GM18870 (cell line): ENCODE measurements around the gene EXOC3L1.

Experiments used
- ATAC-seq: cut with Tn5 transposase; IDR thresholded peaks from one replicate; pipeline ENCODE4 v1.9.1; 2021; ENCODE audit warnings: moderate library complexity; ENCODE audit not compliant: unreplicated experiment

The EXOC3L1 gene

DNA sequence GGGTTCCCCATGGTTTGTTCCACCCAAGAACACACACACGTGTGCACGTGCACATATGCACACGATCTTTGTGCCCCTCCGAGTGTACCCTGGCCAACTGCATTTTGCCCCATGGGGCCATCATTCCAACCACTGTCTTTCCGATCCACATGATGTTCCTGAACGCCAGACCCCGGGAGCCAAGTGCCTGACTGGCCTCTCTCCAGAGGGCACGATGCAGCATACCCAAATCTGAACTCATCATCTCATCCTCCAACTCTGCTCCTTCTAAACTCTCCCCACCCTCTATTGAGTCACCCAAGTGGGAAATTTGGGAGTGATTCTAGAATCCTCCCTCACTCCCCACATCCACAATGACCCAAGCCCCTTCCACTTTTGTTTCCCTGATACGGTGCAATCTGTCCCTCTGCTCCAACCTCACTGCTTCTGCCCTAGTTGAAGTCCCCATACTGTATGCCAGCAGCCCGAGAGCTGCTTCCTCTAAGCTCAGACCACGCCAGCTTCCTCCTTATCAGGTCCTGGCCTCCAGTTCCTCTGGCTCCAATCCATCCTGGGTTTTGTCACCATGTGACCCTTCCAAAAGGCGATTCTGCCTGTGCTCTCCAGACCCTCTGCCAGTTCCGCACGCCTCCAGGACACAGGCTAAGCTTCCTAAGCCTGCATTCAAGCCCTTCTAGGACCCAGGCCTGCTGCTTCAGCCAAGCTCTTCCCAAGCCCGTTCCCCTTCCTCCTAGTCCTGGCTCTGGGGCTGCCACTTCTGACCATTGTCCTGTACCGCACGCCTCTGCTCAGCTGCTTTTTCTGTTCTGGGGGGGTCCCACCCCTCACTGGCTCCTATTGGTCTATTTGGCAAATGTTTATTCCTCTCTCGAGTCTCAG, 26.9 kb upstream of the EXOC3L1 start:
- ATAC-seq: no peak

DNA sequence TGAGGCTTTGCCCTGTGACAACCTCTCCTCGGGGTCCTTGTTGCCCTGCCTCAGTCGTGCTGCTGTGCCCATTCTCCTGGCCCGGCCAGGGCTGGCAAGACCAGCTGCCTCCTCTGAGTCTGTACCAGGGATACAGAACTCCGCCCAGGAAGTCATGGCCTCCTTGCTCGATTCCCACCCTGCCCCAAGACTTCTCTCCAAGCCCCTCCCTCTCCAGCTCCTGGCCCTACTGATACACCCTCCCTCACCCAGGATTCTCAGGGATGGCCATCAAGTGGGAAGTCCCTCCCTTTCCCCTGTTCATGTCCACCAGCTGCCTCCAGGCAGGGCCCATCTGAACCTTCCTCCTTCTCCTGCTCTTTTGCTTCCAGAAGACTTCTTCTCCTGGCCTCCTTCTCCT, 25.8 kb upstream of the EXOC3L1 start:
- ATAC-seq: no peak

GRCh38 chr16:67213197-67214019, 23.5 kb upstream of the EXOC3L1 start:
- no peak for ATAC-seq

- no peak for ATAC-seq
Observed at GRCh38 chr16:67212766-67213165, 22.8 kb upstream of the EXOC3L1 start.

GRCh38 chr16:67211674-67212073, 21.7 kb upstream of the EXOC3L1 start:
- ATAC-seq: no peak

DNA sequence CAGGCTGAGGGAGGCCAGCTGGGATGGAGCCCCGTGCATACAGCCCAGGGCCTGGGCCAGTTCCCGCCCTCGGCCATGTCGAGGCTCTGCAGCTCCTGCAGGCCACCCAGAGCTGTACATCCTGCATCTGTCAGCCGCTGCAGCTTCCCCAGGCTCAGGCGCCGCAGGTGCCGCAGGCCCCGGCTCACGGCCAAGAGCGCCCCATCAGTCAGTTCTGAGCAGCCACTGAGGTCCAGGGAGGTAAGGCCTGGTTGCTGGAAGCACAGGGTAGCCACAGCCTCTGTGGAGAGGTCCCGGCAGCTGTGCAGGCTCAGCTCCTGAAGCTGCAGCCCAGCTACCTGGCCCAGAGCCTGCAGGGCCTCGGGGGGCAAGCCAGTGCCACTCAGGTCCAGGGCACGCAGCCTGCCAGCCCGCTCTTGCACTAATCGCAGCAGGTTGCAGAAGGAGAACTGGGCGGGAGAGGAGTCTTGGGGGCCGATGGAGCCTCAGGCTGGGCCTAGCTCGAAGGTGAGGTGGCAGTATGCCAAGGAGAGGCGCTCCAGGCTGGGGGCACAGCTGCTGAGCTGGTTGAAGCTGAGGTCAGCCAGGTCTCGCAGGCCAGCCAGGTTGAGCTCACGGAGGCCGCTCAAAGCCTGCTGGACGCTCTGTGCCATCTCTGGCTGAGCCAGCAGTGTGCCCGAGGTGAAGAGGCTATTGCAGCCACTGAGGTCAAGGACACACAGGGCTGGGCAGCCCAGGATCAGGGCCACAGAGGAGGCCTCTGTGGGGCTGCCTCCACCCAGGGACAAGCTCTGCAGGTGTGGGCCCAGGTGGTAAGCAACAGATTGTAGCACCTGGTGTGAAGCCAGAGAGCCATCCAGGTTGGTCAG, 20.4 kb upstream of the EXOC3L1 start:
- no peak for ATAC-seq

GRCh38 chr16:67209565-67209964, 19.6 kb upstream of the EXOC3L1 start:
- ATAC-seq: no peak

GRCh38 chr16:67208154-67208896, 18.4 kb upstream of the EXOC3L1 start:
- no peak for ATAC-seq

DNA sequence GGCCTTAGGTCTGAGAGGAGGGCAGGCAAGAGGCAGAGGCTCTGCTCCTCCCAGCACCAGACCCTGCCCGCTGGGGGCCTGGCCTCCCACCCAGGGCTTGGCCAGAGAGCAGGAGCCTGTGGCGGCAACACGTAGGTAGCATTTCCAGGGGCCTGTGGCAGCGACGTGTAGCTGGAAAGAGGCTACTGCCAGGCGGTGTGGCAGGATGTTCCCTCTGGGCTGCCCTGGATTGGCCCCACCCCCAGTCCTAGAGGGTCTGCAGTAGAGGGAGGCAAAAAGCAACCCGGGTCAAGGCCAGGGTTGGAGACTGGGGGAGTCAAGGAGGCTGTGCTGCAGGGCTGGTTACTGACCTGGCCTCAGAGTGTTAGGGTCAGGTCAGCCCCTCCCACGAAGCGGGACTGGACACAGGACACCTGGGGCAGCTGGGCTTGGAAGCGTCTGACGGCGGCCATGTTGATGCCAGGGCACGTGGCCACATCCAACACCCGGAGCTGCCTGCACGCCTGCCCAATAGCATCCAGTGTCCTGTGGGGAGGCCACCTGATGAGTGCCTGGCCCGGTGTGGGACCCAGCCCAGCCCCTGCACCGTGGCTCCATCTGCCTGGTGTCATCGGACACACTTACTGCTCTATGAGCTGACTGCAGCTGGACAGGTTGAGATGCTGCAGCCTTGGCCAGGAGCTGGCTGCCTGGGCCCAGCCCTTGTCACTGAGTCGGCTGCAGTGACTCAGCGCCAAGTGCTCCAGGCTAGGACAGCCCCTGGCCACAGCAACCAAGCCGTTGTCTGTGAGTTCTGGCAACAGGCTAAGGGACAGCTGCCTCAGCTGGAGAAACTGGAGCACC, 17.5 kb upstream of the EXOC3L1 start:
- no peak for ATAC-seq

DNA sequence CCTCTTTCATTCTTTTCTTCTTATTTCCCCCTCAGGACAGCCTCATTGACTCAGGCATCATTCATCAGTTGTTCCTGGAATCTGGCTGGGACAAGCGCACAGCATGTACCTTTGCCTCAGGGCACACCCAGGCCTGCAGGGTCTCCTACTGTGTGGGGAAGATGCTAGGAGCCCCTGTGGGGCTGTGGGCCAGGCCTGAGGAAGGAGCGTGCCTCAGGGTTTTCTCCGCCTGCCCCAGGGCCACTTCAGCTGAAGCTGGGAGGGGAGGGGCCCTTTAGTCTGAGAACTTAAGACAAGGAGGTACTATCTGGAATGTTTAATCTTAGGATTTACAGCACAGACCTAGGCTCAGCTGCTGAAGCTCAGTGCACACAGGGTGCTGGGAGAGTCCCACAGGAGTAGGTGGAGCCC, 16.9 kb upstream of the EXOC3L1 start:
- ATAC-seq: no peak

- no peak for ATAC-seq
Observed at GRCh38 chr16:67206129-67206837, 16.3 kb upstream of the EXOC3L1 start.

DNA sequence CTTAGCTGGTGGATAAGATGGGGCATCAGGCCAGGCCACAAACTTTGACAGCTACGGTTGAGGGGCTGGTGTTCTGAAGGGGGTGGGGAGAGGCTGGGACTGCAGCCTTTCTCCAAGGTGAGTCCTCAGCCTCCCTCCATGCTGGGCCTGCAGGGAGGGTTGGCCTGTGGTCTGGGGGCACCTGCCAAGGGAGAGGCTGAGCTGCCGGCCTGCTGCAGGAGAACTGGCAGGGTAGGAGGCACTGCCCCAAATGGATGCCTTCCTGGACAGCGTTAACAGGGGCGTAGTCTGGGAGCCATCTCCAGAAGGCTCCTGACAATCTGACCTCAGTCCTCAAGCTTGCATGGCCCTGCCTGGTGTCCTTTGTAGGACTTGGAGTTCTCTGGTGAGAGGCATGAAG, 14.1 kb upstream of the EXOC3L1 start:
- no peak for ATAC-seq

DNA sequence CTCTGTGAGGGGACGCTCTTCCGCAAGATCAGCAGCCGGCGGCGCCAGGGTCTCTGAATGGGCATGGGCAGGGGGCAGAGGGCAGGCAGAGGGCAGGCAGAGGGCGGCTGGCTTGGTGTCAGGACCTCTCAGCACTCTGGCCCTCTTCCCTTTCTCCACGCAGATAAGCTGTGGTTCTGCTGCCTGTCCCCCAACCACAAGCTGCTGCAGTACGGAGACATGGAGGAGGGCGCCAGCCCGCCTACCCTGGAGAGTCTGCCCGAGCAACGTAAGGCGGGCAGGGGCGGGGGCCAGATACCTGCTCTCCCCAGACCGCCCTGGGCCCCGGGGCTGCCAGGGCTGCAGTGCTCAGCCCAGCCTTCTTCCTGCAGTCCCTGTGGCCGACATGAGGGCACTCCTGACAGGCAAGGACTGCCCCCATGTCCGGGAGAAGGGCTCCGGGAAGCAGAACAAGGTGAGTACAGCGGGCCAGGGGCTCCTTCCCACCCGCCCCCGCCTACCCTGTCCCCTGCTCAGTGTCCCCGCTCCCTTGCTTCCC, 13.1 kb upstream of the EXOC3L1 start:
- ATAC-seq: no peak

DNA sequence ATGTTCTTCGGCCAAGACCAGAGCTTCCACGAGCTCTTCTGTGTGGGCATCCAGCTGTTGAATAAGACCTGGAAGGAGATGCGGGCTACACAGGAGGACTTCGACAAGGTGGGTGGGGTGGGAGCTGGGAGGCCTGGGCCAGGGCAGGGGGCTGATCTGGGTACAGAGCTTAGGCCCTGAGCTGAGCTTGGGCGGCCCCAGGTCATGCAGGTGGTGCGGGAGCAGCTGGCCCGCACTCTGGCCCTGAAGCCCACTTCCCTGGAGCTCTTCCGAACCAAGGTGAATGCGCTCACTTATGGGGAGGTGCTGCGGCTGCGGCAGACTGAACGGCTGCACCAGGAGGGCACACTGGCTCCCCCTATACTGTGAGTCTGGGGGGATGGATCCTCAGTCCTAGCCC, 12.5 kb upstream of the EXOC3L1 start:
- no peak for ATAC-seq

DNA sequence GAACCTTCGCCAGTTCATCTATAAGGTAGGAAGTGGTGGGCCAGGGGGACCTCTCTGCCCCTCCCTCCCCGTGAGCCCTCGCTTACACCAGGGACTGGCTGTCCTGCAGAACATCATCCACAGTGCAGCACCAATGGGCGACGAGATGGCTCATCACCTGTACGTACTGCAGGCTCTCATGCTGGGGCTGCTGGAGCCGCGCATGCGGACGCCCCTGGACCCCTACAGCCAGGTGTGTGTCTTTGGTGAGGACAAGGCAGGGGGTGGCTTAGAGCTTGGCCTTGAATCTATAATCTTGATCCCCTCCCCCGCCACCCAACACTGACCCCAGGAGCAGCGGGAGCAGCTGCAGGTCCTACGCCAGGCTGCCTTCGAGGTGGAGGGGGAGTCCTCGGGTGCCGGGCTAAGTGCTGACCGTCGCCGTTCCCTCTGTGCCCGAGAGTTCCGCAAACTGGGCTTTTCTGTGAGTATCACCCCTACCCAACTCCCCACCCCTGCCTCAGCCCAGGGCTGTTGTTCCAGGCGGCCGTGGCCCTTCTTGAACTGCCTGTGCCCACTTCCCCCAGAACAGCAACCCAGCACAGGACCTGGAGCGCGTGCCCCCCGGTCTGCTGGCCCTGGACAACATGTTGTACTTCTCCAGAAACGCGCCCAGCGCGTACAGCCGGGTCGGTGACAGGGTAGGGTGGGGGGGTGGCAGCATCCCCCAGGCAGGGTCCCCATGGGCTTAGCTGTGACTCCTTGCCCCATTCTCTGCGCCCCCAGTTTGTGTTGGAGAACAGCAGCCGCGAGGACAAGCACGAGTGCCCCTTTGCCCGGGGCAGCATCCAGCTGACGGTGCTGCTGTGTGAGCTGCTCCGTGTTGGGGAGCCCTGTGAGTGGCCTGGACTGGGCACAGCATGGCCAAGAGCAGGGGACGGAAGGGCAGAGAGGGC, 11.7 kb upstream of the EXOC3L1 start:
- ATAC-seq: no peak

DNA sequence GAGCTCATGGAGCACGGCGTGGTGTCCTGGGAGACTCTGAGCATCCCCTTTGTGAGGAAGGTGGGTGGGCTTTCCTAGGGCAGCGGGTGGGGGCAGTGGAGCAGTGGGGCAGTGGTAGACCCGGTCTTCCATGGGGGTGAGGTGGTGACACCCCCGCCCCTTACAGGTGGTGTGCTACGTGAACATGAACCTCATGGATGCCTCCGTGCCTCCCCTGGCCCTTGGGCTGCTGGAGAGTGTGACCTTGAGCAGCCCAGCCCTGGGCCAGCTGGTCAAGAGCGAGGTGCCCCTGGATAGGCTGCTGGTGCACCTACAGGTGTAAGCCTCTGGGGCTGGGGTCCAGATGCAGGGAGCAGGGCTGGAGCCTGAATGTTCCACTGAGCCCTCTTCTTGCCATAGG, 10.6 kb upstream of the EXOC3L1 start:
- no peak for ATAC-seq

DNA sequence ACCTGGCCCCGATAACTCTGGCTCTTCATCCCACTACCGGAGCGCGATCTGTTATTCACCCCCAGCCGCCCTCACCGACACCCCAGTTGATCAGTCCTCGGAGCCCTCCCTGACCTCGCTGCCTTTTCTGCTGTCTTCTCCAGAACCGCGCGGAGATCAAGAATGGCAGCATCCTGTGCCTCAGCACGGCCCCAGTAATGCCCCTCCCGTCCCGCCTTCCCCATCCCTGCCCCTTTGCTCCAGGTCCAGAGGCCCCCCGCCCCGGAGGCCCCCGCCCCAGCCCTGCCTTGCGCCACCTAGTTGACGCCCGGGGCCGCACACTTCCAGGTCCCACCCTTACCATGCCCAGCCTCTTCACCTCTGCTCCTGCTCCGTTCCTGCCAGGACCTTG, 9.9 kb upstream of the EXOC3L1 start:
- ATAC-seq: no peak
